ENCODE measurements around the gene PPL. TPM values are rescaled to one million over a fixed set of nuclear protein-coding genes. Genes with fewer than 3 reads are reported as not detected.

PPL gene
- total and polyA plus RNA-seq, 2 of the 13 experiments (the other 11 are each of a cell fraction or from before 2014, with no cell fraction given) = 5.7 to 6.6 TPM

DNA sequence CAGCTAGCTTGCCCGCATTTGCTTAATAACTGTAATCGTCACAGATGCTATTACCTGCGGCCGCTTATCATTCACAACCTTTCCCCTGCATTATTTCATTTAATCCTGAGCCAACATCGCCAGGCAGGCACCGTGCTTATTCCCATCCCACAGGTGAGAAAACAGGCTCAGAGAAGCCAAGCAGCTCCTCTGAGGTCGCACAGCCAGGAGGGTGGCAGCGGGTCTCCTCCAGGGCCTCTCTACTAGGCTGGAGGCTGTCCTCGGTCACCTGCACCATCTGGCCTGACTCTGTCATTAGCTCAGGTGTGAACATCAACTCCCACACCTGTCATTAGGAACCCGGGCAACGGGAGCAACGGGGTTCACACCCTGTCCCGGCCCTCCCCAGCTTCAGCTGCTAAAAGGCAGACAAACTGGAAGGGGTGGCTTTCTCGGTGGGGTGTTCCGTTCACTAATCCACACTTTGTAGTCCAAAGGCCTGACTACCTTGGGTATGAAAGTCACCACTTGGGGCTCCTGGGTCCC lies 3.0 kb downstream of the PPL start:
- Histone ChIP-seq H2AFZ (ENCODE audit: low read length) (no peak overlapping the region), H3K9me3 (ENCODE audit: low read length) (no peaks in the 10 kb centered on the region), H3K4me3 (replicated peaks in 1 of 3; ENCODE audit: insufficient read depth in 1 of 3, low read depth in 2 of 3, low read length in 3 of 3) (no peak overlapping the region), H3K4me1 (ENCODE audit: insufficient read depth, low read length) (peaks cover 23% of the 10 kb centered on the region), H3K79me2 (ENCODE audit: insufficient read depth, low read length) (peaks cover 2% of the 10 kb centered on the region), H4K20me1 (ENCODE audit: insufficient read depth, low read length) (no peaks in the 10 kb centered on the region), H3K9ac (ENCODE audit: insufficient read depth, low read depth, low read length) (no peak overlapping the region), H3K4me2 (ENCODE audit: low read depth, low read length) (no peak overlapping the region), H3K27me3 (ENCODE audit: control insufficient read depth in 1 of 2, insufficient read depth in 2 of 2, low read length in 2 of 2) (no peaks in the 10 kb centered on the region; a peak in 1 of 5 replicates), H3K27ac (ENCODE audit: extremely low read length, insufficient read depth, low read length) (no peak overlapping the region), H3K36me3 (replicated peaks in 1 of 2; ENCODE audit: control insufficient read depth in 1 of 2, insufficient read depth in 2 of 2, low read length in 2 of 2) (peaks cover 0 to 1% of the 10 kb centered on the region in 2 experiments; a peak in 1 of 5 replicates)
- CTCF ChIA-PET (ENCODE audit: low intra/inter-chr PET ratio, low total read pairs) = no interaction called here
- DNase-seq (ENCODE audit: low spot score) (no peak), FAIRE-seq (no peak), ATAC-seq (no peak)
- TF ChIP-seq ZFP1 (CRISPR knock-in tag; IDR thresholded peaks at IDR 0.05) (no peak), ZNF768 (CRISPR knock-in tag; IDR thresholded peaks at IDR 0.05) (peak; percentile 86), ZNF720 (CRISPR knock-in tag; IDR thresholded peaks at IDR 0.05) (no peak)
- TF ChIP-seq, protein P1, sequence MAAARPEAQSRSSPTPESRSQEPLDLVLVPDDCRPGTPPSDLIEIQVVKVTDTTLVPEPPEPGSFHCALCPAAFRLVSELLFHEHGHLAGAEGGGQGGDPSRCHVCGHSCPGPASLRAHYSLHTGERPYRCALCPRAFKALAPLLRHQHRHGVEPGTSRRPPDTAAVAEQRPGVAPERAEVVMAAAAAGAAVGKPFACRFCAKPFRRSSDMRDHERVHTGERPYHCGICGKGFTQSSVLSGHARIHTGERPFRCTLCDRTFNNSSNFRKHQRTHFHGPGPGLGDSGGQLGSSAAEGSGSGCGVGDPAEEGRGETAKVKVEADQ (CRISPR knock-in tag; IDR thresholded peaks at IDR 0.05; ENCODE audit: borderline replicate concordance) = no peak
- in situ Hi-C loops (cut with HindIII; ENCODE audit: extremely low pct_ligation_motif_present, low pct_unique_long_range_greater_than_20kb) (no loop called here), intact Hi-C loops (cut with micrococcal nuclease; ENCODE audit: unreplicated experiment) (no loop called here)
- POLR2A ChIA-PET = interaction anchor here (1.7 kb wide), 1 partner anchor 24 kb away, joined by 5 read pairs; the partner anchor contains the start of gene SEC14L5
- no TSS peak for BruUV-seq (replicated peaks)
- WGBS (ENCODE audit: low lambda C conversion rate) = 94% methylated on average over 15 of the region's 15 CpGs

DNA sequence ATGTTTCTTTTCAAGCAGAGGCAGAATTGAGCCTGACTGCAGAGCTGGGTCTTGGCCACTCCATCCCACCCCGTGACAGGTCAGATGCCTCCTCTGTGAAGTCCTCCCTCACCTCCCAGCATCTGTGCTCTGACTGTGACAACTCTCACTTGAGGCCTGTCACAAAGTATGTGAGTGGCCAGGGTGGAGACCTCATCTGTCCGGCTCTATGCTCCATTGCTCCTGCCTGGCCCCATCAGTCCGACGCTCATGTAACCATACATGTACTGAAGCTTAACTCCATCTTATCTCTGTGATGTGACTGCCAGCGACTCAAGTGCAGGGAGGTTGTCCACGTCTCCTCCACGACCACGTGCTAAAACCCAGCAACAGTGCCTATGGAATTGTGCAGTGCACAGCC lies 3.5 kb downstream of the PPL start:
- Histone ChIP-seq H3K36me3 (replicated peaks in 1 of 2; ENCODE audit: control insufficient read depth in 1 of 2, insufficient read depth in 2 of 2, low read length in 2 of 2) (peaks cover 0 to 1% of the 10 kb centered on the region in 2 experiments; a peak in 1 of 5 replicates), H3K4me2 (ENCODE audit: low read depth, low read length) (no peak overlapping the region), H4K20me1 (ENCODE audit: insufficient read depth, low read length) (no peaks in the 10 kb centered on the region), H3K27ac (ENCODE audit: extremely low read length, insufficient read depth, low read length) (no peak overlapping the region), H2AFZ (ENCODE audit: low read length) (no peak overlapping the region), H3K9ac (ENCODE audit: insufficient read depth, low read depth, low read length) (no peak overlapping the region), H3K79me2 (ENCODE audit: insufficient read depth, low read length) (peaks cover 2% of the 10 kb centered on the region), H3K4me3 (replicated peaks in 1 of 3; ENCODE audit: insufficient read depth in 1 of 3, low read depth in 2 of 3, low read length in 3 of 3) (no peak overlapping the region), H3K4me1 (ENCODE audit: insufficient read depth, low read length) (peaks cover 23% of the 10 kb centered on the region), H3K9me3 (ENCODE audit: low read length) (no peaks in the 10 kb centered on the region), H3K27me3 (ENCODE audit: control insufficient read depth in 1 of 2, insufficient read depth in 2 of 2, low read length in 2 of 2) (no peaks in the 10 kb centered on the region; a peak in 1 of 5 replicates)
- ATAC-seq = no peak
- in situ Hi-C loops (cut with HindIII; ENCODE audit: extremely low pct_ligation_motif_present, low pct_unique_long_range_greater_than_20kb) = no loop called here
- POLR2A ChIA-PET = interaction anchor here (1.0 to 1.7 kb wide), 2 partner anchors 11 to 24 kb away, joined by 4 to 5 read pairs; partner anchors contain the start of gene SEC14L5
- no peak for DNase-seq (ENCODE audit: low spot score)
- CTCF ChIA-PET (ENCODE audit: low intra/inter-chr PET ratio, low total read pairs) = no interaction called here
- 87% methylated on average over 8 of the region's 8 CpGs for WGBS (ENCODE audit: low lambda C conversion rate)
- no peak for FAIRE-seq
- no TSS peak for BruUV-seq (replicated peaks)
- intact Hi-C loops (cut with micrococcal nuclease; ENCODE audit: unreplicated experiment) = no loop called here
- TF ChIP-seq ZNF232 (CRISPR knock-in tag; IDR thresholded peaks at IDR 0.05; ENCODE audit: borderline replicate concordance) (no peak), ZNF703 (CRISPR knock-in tag; IDR thresholded peaks at IDR 0.05; ENCODE audit: borderline replicate concordance) (no peak), AHR (CRISPR knock-in tag; IDR thresholded peaks at IDR 0.05) (no peak), KMT2A (CRISPR knock-in tag; IDR thresholded peaks at IDR 0.05) (no peak)
- TF ChIP-seq, protein P2, sequence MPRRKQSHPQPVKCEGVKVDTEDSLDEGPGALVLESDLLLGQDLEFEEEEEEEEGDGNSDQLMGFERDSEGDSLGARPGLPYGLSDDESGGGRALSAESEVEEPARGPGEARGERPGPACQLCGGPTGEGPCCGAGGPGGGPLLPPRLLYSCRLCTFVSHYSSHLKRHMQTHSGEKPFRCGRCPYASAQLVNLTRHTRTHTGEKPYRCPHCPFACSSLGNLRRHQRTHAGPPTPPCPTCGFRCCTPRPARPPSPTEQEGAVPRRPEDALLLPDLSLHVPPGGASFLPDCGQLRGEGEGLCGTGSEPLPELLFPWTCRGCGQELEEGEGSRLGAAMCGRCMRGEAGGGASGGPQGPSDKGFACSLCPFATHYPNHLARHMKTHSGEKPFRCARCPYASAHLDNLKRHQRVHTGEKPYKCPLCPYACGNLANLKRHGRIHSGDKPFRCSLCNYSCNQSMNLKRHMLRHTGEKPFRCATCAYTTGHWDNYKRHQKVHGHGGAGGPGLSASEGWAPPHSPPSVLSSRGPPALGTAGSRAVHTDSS (CRISPR knock-in tag; conservative IDR thresholded peaks at IDR 0.05) = no peak

Data from HepG2 (cell line).